OCI-M1 (cell line): Measurements from ENCODE around the gene TMEM266.

ENCODE experiments used
- DNase-seq: peaks from one replicate; lab custom pipeline; 2025; lab: John Stamatoyannopoulos, UW

The TMEM266 gene

GRCh38 chr15:76127880-76128279, 68.1 kb downstream of the TMEM266 start:
- DNase-seq = no peak

GRCh38 chr15:76134537-76134936, 74.8 kb downstream of the TMEM266 start:
- DNase-seq = peak; percentile 29

DNA sequence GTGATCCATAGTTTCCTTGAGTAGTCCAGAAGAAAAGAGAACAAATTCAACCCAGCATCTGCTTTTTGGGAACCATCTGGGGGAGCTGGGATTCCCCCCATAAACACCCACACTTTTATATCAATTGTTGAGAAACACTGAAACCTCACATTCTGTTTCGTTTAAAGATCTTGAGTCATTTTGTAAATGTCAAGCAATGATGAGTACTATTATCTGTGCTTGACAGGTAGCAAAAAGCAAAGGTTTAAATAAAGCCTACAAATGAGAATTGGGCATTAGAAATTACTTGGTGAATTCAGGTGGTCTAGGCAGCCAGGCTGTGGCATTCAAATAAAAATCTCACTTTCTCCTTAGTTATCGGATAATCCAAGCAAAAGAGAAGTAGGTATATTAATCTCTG, 75.7 kb downstream of the TMEM266 start:
- DNase-seq = no peak

- no peak for DNase-seq
These were observed 78.7 kb downstream of the TMEM266 start for GRCh38 chr15:76138436-76138835.

GRCh38 chr15:76139368-76140073, 79.7 kb downstream of the TMEM266 start:
- peak; percentile 83 for DNase-seq

GRCh38 chr15:76140074-76140464, 80.3 kb downstream of the TMEM266 start:
- no peak for DNase-seq

- DNase-seq = no peak
These were observed 87.0 kb downstream of the TMEM266 start for GRCh38 chr15:76146812-76147211.

GRCh38 chr15:76147906-76148570, 88.3 kb downstream of the TMEM266 start:
- DNase-seq = peak; percentile 64

- DNase-seq = no peak
These were observed 89.6 kb downstream of the TMEM266 start for GRCh38 chr15:76149291-76149915.

DNA sequence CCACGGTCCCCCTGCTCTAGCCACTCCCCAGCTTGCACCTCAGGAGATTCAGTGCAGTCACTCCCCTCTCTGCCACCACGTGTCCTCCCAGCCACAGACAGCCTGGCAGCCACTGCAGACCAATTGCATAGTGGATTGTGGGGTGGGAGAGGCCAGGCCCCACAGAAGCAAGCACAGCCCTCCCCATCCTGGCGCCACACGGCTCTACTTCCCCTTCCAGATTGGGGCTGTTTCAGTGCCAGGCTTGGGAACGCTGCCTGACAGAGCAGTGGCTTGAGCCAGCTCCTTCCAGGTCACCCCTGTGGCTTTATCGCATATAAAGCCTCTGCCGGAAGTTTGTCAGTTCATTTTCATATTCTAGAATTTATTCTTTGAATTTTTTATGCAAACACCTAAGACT, 90.7 kb downstream of the TMEM266 start:
- peak; percentile 62 for DNase-seq

GRCh38 chr15:76150971-76151598, 91.3 kb downstream of the TMEM266 start:
- DNase-seq = peak; percentile 89

- no peak for DNase-seq
These were observed 91.8 kb downstream of the TMEM266 start for GRCh38 chr15:76151599-76151974.

DNA sequence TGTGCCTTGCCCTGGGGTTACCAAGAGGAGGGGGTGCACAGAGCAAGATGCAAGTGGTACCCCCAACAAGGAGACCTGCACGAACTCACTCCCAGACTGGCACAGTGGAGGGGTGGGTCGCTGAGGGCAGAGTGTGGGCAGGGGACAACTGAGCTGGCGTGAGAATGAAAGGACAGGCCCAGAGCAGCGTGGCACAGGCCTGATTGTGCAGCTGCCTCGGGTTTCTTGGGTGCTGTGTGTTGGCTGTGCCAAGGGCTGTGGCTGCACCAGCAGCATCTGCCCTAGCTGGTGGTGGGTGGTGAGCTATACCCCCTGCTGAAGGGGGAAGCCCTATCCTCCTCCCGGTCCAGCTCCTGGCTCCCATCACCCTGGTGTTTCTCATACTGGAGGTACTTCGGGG, 92.4 kb downstream of the TMEM266 start:
- DNase-seq = no peak

DNA sequence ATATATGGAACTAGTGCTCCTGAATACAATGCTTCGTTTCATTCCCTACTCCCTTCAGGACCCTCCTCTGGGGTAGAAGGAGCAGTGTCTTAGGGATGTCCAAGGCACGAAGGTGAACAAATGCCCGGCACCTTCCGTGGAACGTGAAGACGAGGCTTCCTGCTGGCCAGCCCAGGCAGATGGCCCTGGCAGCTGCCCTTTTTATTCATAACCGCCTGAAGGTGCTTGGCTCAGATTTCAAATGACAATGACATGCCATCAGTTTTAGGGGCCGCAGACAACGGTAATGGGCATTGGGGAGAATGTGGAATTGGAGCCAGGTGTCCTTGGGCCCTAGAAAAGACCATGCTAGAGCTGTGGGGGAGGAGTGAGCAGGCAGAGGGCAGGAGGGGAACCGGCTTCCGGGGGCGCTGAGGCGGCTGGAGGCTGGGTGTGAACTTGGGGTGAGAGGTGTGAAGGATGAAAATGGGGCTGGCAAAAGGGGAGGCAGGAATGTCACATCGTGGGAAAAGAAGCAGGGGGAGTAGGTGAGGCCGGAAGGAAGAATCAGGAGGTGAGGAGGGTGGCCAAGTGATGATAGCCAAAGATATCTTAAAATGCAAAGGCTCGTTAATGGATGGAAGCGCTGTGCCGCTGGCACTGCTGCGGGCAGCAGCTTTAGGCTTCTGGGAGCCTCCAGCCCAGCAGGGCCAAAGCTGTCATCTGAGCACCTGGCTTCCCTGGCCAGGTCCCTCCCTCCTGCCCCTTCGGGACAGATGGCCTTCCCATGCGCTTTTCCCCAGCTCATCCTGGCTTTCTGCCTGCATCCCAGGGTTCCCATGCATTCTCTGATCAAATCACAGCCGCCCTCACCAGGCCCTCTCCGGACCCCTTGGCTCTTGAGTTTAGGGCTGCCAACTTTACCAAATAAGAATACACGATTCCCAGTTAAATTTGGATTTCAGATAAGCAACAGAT, 93.7 kb downstream of the TMEM266 start:
- no peak for DNase-seq

- no peak for DNase-seq
These were observed 95.9 kb downstream of the TMEM266 start for GRCh38 chr15:76155731-76156130.

DNA sequence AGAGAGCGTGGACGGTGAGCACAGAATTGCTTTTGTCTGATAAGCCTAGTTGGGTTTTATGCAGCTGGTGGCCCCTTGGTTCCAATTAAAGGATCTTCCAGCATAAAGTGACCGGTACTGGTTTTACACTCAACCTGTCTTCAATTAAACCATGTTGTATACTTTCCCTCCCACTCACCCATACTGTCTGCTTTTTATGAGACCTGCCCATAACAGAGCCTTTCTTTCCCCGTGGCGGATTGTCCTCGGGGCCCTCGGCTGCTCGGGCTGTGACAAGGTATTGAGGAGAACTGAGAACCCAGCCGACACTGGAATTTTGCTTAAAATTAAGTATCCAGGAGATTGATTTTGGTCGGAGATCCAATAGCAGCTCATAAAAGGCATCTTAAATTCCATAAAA, 98.4 kb downstream of the TMEM266 start:
- DNase-seq = no peak

- no peak for DNase-seq
These were observed 99.0 kb downstream of the TMEM266 start for GRCh38 chr15:76158815-76159214.

- no peak for DNase-seq
These were observed 99.5 kb downstream of the TMEM266 start for GRCh38 chr15:76159282-76159681.

DNA sequence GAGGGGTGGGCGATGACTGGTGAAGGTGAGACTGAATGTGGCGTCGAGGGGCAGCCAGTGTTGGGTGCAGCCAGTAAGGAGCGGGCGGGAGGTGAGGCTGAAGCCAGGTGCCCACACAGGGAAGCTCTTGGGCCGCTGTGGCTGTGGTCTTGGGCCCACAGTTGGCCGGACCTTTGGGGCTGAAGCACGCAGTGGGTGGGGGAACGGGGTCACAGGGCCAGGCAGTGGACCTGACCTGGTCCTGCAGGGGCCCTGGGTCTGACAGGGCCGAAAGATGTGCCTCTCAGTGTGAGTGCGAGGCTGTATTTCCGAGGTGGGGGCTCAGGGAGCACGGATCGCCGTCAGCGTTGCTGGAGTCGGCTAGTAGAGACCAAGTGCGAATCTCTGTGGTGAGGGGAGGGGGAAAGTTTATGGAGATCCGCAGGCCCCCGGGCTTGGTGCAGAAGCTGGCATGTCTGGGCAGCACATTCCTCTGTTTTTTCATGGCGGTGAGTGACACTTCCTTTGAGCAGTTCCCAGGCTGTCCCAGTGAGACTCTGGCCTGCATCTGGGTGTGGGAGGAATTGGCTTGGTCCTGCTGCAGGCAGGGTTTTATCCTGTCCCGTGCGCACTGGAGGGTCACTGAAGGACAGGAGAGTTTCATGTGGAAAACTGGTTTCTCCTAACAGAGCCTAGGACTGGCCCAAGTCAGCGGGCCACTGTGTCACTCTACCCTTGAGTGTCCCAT, 100.8 kb downstream of the TMEM266 start:
- DNase-seq = no peak

GRCh38 chr15:76161153-76162035, 101.6 kb downstream of the TMEM266 start:
- no peak for DNase-seq
